ENCODE data around the gene FAM180A.

- TF ChIP-seq SP1 (IDR thresholded peaks at IDR 0.05; ENCODE audit: low read depth, low read length) (no peak), TEAD4 (IDR thresholded peaks at IDR 0.05; ENCODE audit: low read depth, low read length) (no peak), POLR2A (IDR thresholded peaks at IDR 0.05; ENCODE audit: control extremely low read depth in 1 of 2, low read depth in 2 of 2, low read length in 2 of 2) (no peak), POLR2AphosphoS5 (IDR thresholded peaks at IDR 0.05; ENCODE audit: low read depth, low read length) (no peak), TAF1 (IDR thresholded peaks at IDR 0.05; ENCODE audit: low read depth, low read length) (no peak)
Observed at GRCh38 chr7:135704074-135704473, 44.5 kb downstream of the FAM180A start.
